ENCODE results near the gene NFKBIB. TPM values are rescaled to one million over a fixed set of nuclear protein-coding genes. Genes with fewer than 3 reads are reported as not detected.

The NFKBIB gene
- polyA plus RNA-seq, 1 donor from 2014 or later, result 21.4 TPM

GRCh38 chr19:38915329-38916321 lies 15.9 kb downstream of the NFKBIB start:
- Histone ChIP-seq H3K4me2 (ENCODE audit: low read length) (no peak overlapping the region), H3K79me2 (replicated peaks; ENCODE audit: insufficient read depth, low read length) (no peaks in the 10 kb centered on the region), H3K27me3 (ENCODE audit: insufficient read depth, low read depth, low read length) (no peaks in the 10 kb centered on the region), H4K20me1 (ENCODE audit: insufficient read depth) (no peaks in the 10 kb centered on the region), H3K4me3 (ENCODE audit: low read length) (no peak overlapping the region), H3K9me2 (ENCODE audit: insufficient read depth, low read length) (no peaks in the 10 kb centered on the region), H3K9ac (ENCODE audit: low read length) (no peak overlapping the region), H2AFZ (ENCODE audit: low read depth, low read length) (no peak overlapping the region), H3K36me3 (ENCODE audit: insufficient read depth, low read length) (no peaks in the 10 kb centered on the region), H3K27ac (ENCODE audit: low read length) (no peak overlapping the region), H3F3A (ENCODE audit: insufficient read depth, low read length, poor library complexity, severe bottlenecking) (no peaks in the 10 kb centered on the region), H3K9me3 (ENCODE audit: low read length) (no peaks in the 10 kb centered on the region)
- TF ChIP-seq RAD21 (conservative IDR thresholded peaks at IDR 0.05), result no peak
- TF ChIP-seq POLR2AphosphoS5 (IDR thresholded peaks at IDR 0.05), result no peak
- no peak for TF ChIP-seq EZH2 (IDR thresholded peaks at IDR 0.05; ENCODE audit: borderline replicate concordance, insufficient read depth, low read length, poor library complexity, severe bottlenecking)
- no peak for TF ChIP-seq TAF1 (IDR thresholded peaks at IDR 0.05; ENCODE audit: low read depth)
- TF ChIP-seq SMC3 (conservative IDR thresholded peaks at IDR 0.05; ENCODE audit: poor library complexity), result no peak
- no peak for TF ChIP-seq EP300 (conservative IDR thresholded peaks at IDR 0.05; ENCODE audit: poor library complexity, severe bottlenecking)
- no peak for TF ChIP-seq MXI1 (conservative IDR thresholded peaks at IDR 0.05; ENCODE audit: poor library complexity, severe bottlenecking)

- no peaks in the 10 kb centered on the region for H3K27me3 ChIP-seq (ENCODE audit: insufficient read depth, low read depth, low read length)
- H2AFZ ChIP-seq (ENCODE audit: low read depth, low read length), result no peak overlapping the region
- no peak overlapping the region for H3K4me2 ChIP-seq (ENCODE audit: low read length)
- H3K36me3 ChIP-seq (ENCODE audit: insufficient read depth, low read length), result no peaks in the 10 kb centered on the region
- no peaks in the 10 kb centered on the region for H3K79me2 ChIP-seq (replicated peaks; ENCODE audit: insufficient read depth, low read length)
- no peaks in the 10 kb centered on the region for H3K9me2 ChIP-seq (ENCODE audit: insufficient read depth, low read length)
- no peak overlapping the region for H3K27ac ChIP-seq (ENCODE audit: low read length)
- H4K20me1 ChIP-seq (ENCODE audit: insufficient read depth), result no peaks in the 10 kb centered on the region
- H3K9ac ChIP-seq (ENCODE audit: low read length), result no peak overlapping the region
- H3K4me3 ChIP-seq (ENCODE audit: low read length), result no peak overlapping the region
- no peaks in the 10 kb centered on the region for H3F3A ChIP-seq (ENCODE audit: insufficient read depth, low read length, poor library complexity, severe bottlenecking)
- no peak for TF ChIP-seq EP300 (conservative IDR thresholded peaks at IDR 0.05; ENCODE audit: poor library complexity, severe bottlenecking)
- no peak for TF ChIP-seq POLR2AphosphoS5 (IDR thresholded peaks at IDR 0.05)
- no peak for TF ChIP-seq EZH2 (IDR thresholded peaks at IDR 0.05; ENCODE audit: borderline replicate concordance, insufficient read depth, low read length, poor library complexity, severe bottlenecking)
- no peak for TF ChIP-seq SMC3 (conservative IDR thresholded peaks at IDR 0.05; ENCODE audit: poor library complexity)
- no peak for TF ChIP-seq CTCF (IDR thresholded peaks at IDR 0.05; ENCODE audit: poor library complexity, severe bottlenecking)
- no peak for TF ChIP-seq TAF1 (IDR thresholded peaks at IDR 0.05; ENCODE audit: low read depth)
- no peak for TF ChIP-seq MXI1 (conservative IDR thresholded peaks at IDR 0.05; ENCODE audit: poor library complexity, severe bottlenecking)
- TF ChIP-seq RAD21 (conservative IDR thresholded peaks at IDR 0.05), result no peak
- no peak for TF ChIP-seq REST (IDR thresholded peaks at IDR 0.05; ENCODE audit: borderline replicate concordance)
- no peaks in the 10 kb centered on the region for H3K9me3 ChIP-seq (ENCODE audit: low read length)
Observed at GRCh38 chr19:38917516-38917915, 17.7 kb downstream of the NFKBIB start.
